Suprapubic skin (tissue), 4 donors: Measurements from ENCODE around the gene GOPC.

Experiments
- CTCF ChIP-seq, 2 donors: fragments of 200-600 bp in 1 of 2; fragments of 450-650 bp in 1 of 2; sonication (generic) in 1 of 2; IDR thresholded peaks; one replicate each; pipeline ENCODE4 v1.5.1; 2016 to 2019; ENCODE audit warnings: antibody characterized with exemption in 2 of 2, mild to moderate bottlenecking in 1 of 2, moderate library complexity in 1 of 2
- POLR2A ChIP-seq, 2 donors: fragments of 450-650 bp; IDR thresholded peaks; one replicate each; pipeline ENCODE4 v1.6.1; 2017; ENCODE audit warnings: antibody characterized with exemption in 2 of 2, mild to moderate bottlenecking in 2 of 2, moderate library complexity in 2 of 2
- POLR2AphosphoS5 ChIP-seq, 3 donors: sonication (generic); formaldehyde crosslinking; IDR thresholded peaks; one replicate each; pipeline ENCODE4 v1.6.1; 2017; ENCODE audit warnings: antibody characterized with exemption in 3 of 3

- TF ChIP-seq POLR2AphosphoS5 (IDR thresholded peaks at IDR 0.05), result no peak
- TF ChIP-seq CTCF (IDR thresholded peaks at IDR 0.05), result no peak
- no peak for TF ChIP-seq POLR2A (IDR thresholded peaks at IDR 0.05)
These were observed 44.4 kb downstream of the GOPC start for GRCh38 chr6:117557951-117558350.
